Tibial nerve (tissue), 4 donors: Measurements from ENCODE around the gene MAGEB17. TPM values are rescaled to one million over a fixed set of nuclear protein-coding genes. Genes with fewer than 3 reads are reported as not detected.
"Not testable (repeated sequence)": the region's sequence is repeated elsewhere in the genome, so short reads cannot be mapped to it uniquely, and the experiment has no call there.

Source experiments
- DNase-seq, 2 donors: peaks; one replicate each; pipeline ENCODE4 v3.0.0-alpha.2; 2019; ENCODE audit warnings: low spot score in 2 of 2
- H3K27ac ChIP-seq, 4 donors: fragments of 200-600 bp; sonication (generic) in 3 of 4; one replicate each; pipeline ENCODE4 v1.5.1; 2017 to 2019; ENCODE audit warnings: mild to moderate bottlenecking in 1 of 4
- H3K27me3 ChIP-seq, 2 donors: fragments of 200-600 bp; sonication (generic) in 1 of 2; one replicate each; pipeline versions ENCODE4 v1.5.1 to v1.6.0; 2017 to 2019
- H3K36me3 ChIP-seq, 3 donors: fragments of 200-600 bp; sonication (generic); one replicate each; pipeline ENCODE4 v1.5.1; 2018 to 2019
- H3K4me1 ChIP-seq, 4 donors: fragments of 200-600 bp; sonication (generic) in 3 of 4; one replicate each; pipeline ENCODE4 v1.5.1; 2017 to 2019
- H3K4me3 ChIP-seq, 4 donors: fragments of 200-600 bp; sonication (generic) in 3 of 4; one replicate each; pipeline ENCODE4 v1.5.1; 2017 to 2019; ENCODE audit warnings: mild to moderate bottlenecking in 1 of 4, moderate library complexity in 1 of 4
- H3K9me3 ChIP-seq, 4 donors: fragments of 200-600 bp; sonication (generic) in 3 of 4; one replicate each; pipeline ENCODE4 v1.5.1; 2017 to 2019
- CTCF ChIP-seq, 5 experiments: fragments of 200-600 bp in 3 of 5; fragments of 450-650 bp in 2 of 5; sonication (generic) in 3 of 5; IDR thresholded peaks; one replicate each; pipeline ENCODE4 v1.5.1; 2016 to 2019; ENCODE audit warnings: antibody characterized with exemption in 5 of 5, mild to moderate bottlenecking in 3 of 5, moderate library complexity in 2 of 5
- EP300 ChIP-seq, 2 donors: sonication (generic); formaldehyde crosslinking; IDR thresholded peaks; one replicate each; pipeline ENCODE4 v1.6.1; 2017; ENCODE audit warnings: antibody characterized with exemption in 2 of 2, mild to moderate bottlenecking in 1 of 2
- POLR2A ChIP-seq, 2 donors: fragments of 450-650 bp; IDR thresholded peaks; one replicate each; pipeline ENCODE4 v1.6.1; 2017; ENCODE audit warnings: antibody characterized with exemption in 2 of 2, mild to moderate bottlenecking in 2 of 2, moderate library complexity in 2 of 2
- whole genome bisulfite sequencing, 2 donors: methylation state at CpG; one replicate each; pipeline ENCODE4 v1.1.5; 2018; 5-methylcytosine and 5-hydroxymethylcytosine counted together
- total RNA-seq, 4 donors: library from RNA; depleted of rRNA; stranded (reverse); fragments of >200 nt; gene quantifications; one replicate each; pipeline ENCODE4 v1.1.0, GENCODE V29; 2016

The MAGEB17 gene
- total RNA-seq, 4 donors from 2014 or later, result not detected

- no peaks in the 10 kb centered on the region for H3K36me3 ChIP-seq
- H3K9me3 ChIP-seq, result no peaks in the 10 kb centered on the region
- no peak overlapping the region for H3K27ac ChIP-seq
- no peaks in the 10 kb centered on the region for H3K4me1 ChIP-seq
- H3K4me3 ChIP-seq, result no peak overlapping the region
- TF ChIP-seq POLR2A (IDR thresholded peaks at IDR 0.05) (no peak), EP300 (IDR thresholded peaks at IDR 0.05) (no peak), CTCF (IDR thresholded peaks at IDR 0.05) (no peak)
- WGBS, 2 donors, result 89 to 93% methylated on average over 4 of the region's 4 CpGs
- no peak for DNase-seq
- H3K27me3 ChIP-seq, result no peaks in the 10 kb centered on the region
Observed at GRCh38 chrX:16171944-16172343, 4.7 kb downstream of the MAGEB17 start.

DNA sequence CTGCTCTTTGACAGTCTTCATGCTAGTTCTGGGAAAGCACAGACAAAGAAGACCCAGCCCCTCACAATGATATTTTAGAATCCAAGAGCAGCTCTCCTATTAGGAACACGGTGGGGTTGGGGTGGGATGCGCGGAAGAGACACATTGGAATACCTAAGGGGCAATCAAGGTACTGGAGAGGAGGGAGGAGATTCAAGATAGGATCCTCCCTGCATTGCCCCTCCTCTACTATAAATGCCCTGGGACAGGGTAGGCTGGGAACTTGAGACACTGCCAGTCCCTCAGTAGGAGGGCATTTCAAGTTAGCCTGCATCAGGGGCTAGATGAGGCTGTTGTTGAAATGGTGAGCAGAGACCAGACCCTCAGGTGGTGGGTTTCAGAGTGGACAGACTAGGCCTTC is 5.1 kb downstream of the MAGEB17 start:
- no peaks in the 10 kb centered on the region for H3K27me3 ChIP-seq
- no peak for TF ChIP-seq EP300 (IDR thresholded peaks at IDR 0.05)
- TF ChIP-seq POLR2A (IDR thresholded peaks at IDR 0.05), result no peak
- TF ChIP-seq CTCF (IDR thresholded peaks at IDR 0.05), result no peak
- 81 to 96% methylated on average over 3 of the region's 3 CpGs for WGBS, 2 donors
- no peak overlapping the region for H3K4me3 ChIP-seq
- no peak overlapping the region for H3K27ac ChIP-seq
- no peak for DNase-seq
- no peaks in the 10 kb centered on the region for H3K9me3 ChIP-seq
- no peaks in the 10 kb centered on the region for H3K4me1 ChIP-seq
- no peaks in the 10 kb centered on the region for H3K36me3 ChIP-seq

- TF ChIP-seq EP300 (IDR thresholded peaks at IDR 0.05) (no peak), POLR2A (IDR thresholded peaks at IDR 0.05) (no peak), CTCF (IDR thresholded peaks at IDR 0.05) (no peak)
- no peak for DNase-seq
- no peaks in the 10 kb centered on the region for H3K36me3 ChIP-seq
- H3K9me3 ChIP-seq, result no peaks in the 10 kb centered on the region
- no peaks in the 10 kb centered on the region for H3K4me1 ChIP-seq
- no peaks in the 10 kb centered on the region for H3K27me3 ChIP-seq
- no peak overlapping the region for H3K4me3 ChIP-seq
- 58 to 64% methylated on average over 3 of the region's 3 CpGs for WGBS, 2 donors
- no peak overlapping the region for H3K27ac ChIP-seq
Observed at GRCh38 chrX:16175329-16176061, 8.2 kb downstream of the MAGEB17 start.

DNA sequence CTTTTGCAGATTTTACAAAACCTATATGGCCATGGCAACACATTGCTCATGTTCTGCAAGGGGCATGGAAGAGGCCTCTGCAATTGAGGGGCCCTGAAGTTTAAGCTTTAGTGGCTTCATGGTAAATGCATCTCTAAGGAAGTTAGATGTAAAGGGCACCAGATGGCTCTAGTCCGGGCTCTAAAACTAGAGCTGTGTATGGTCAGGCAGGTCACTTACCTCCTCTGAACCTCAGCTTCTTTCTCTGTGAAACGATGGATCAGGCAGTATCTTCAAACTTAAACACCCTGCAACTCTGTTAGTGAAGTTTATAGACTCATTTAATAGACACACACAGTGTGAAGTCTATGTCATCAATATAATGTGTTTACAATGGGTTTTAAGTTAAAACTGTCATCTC is 10.0 kb downstream of the MAGEB17 start:
- H3K4me1 ChIP-seq, result no peaks in the 10 kb centered on the region
- no peak overlapping the region for H3K4me3 ChIP-seq
- no peak for DNase-seq
- no peaks in the 10 kb centered on the region for H3K9me3 ChIP-seq
- WGBS, 2 donors, result 28 to 47% methylated on average over 2 of the region's 2 CpGs
- no peaks in the 10 kb centered on the region for H3K36me3 ChIP-seq
- TF ChIP-seq EP300 (IDR thresholded peaks at IDR 0.05), result no peak
- TF ChIP-seq CTCF (IDR thresholded peaks at IDR 0.05), result no peak
- TF ChIP-seq POLR2A (IDR thresholded peaks at IDR 0.05), result no peak
- no peaks in the 10 kb centered on the region for H3K27me3 ChIP-seq
- no peak overlapping the region for H3K27ac ChIP-seq

DNA sequence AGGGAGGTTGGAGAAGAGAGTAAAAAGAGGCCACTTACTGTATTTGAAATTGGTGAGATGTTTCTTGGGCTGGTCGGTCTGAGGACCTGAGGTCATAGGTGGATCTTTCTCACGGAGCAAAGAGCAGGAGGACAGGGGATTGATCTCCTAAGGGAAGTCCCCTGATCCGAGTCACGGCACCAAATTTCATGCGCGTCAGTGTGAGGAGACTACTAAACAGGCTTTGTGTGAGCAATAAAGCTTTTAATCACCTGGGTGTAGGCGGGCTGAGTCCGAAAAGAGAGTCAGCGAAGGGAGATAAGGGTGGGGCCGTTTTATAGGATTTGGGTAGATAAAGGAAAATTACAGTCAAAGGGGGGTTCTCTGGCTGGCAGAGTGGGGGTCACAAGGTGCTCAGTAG is 16.6 kb downstream of the MAGEB17 start:
- H3K4me3 ChIP-seq, H3K9me3 ChIP-seq, DNase-seq, H3K4me1 ChIP-seq, H3K36me3 ChIP-seq, H3K27me3 ChIP-seq, H3K27ac ChIP-seq: not testable (repeated sequence)
- WGBS, 2 donors, result 66 to 86% methylated on average over 10 of the region's 10 CpGs
